ENCODE results near the gene MEGF10.

MEGF10 gene

GRCh38 chr5:127425037-127425436 is 134.4 kb downstream of the MEGF10 start:
- H3K79me2 ChIP-seq (ENCODE audit: insufficient read depth, low read length) = no peaks in the 10 kb centered on the region
- H2AFZ ChIP-seq (ENCODE audit: low read length) = no peak overlapping the region
- TF ChIP-seq CTCF (IDR thresholded peaks at IDR 0.05; ENCODE audit: low read length) = no peak
- TF ChIP-seq EZH2 (IDR thresholded peaks at IDR 0.05; ENCODE audit: borderline replicate concordance, low read length) = no peak
- H3K27me3 ChIP-seq (ENCODE audit: insufficient read depth, low read length) = 0 out of 2 replicates have a peak, but pooled peaks cover 4% of the 10 kb centered on the region
- no peaks in the 10 kb centered on the region for H3K9me3 ChIP-seq (ENCODE audit: low read length)
- no peak overlapping the region for H3K4me2 ChIP-seq (ENCODE audit: low read length)
- H3K4me1 ChIP-seq (ENCODE audit: insufficient read depth, low read length, severe bottlenecking) = no peaks in the 10 kb centered on the region
- no peak overlapping the region for H3K27ac ChIP-seq (ENCODE audit: low read depth, low read length, poor library complexity, severe bottlenecking)
- H3K9ac ChIP-seq (ENCODE audit: low read length) = no peak overlapping the region
- no peaks in the 10 kb centered on the region for H4K20me1 ChIP-seq (ENCODE audit: insufficient read depth, low read length)
- no peaks in the 10 kb centered on the region for H3F3A ChIP-seq (ENCODE audit: insufficient read depth, low read length)
- H3K4me3 ChIP-seq (ENCODE audit: low read depth, low read length, poor library complexity, severe bottlenecking) = no peak overlapping the region
- H3K9me2 ChIP-seq (ENCODE audit: low read depth, low read length) = no peaks in the 10 kb centered on the region
- H3K36me3 ChIP-seq (ENCODE audit: insufficient read depth, low read length) = no peaks in the 10 kb centered on the region

- Histone ChIP-seq H3K36me3 (ENCODE audit: insufficient read depth, low read length) (no peaks in the 10 kb centered on the region), H4K20me1 (ENCODE audit: insufficient read depth, low read length) (no peaks in the 10 kb centered on the region), H2AFZ (ENCODE audit: low read length) (no peak overlapping the region), H3K9me2 (ENCODE audit: low read depth, low read length) (no peaks in the 10 kb centered on the region), H3K79me2 (ENCODE audit: insufficient read depth, low read length) (no peaks in the 10 kb centered on the region), H3K4me3 (ENCODE audit: low read depth, low read length, poor library complexity, severe bottlenecking) (no peak overlapping the region), H3K27me3 (ENCODE audit: insufficient read depth, low read length) (0 out of 2 replicates have a peak, but pooled peaks cover 4% of the 10 kb centered on the region), H3K4me2 (ENCODE audit: low read length) (no peak overlapping the region), H3F3A (ENCODE audit: insufficient read depth, low read length) (no peaks in the 10 kb centered on the region), H3K4me1 (ENCODE audit: insufficient read depth, low read length, severe bottlenecking) (no peaks in the 10 kb centered on the region), H3K9ac (ENCODE audit: low read length) (no peak overlapping the region), H3K27ac (ENCODE audit: low read depth, low read length, poor library complexity, severe bottlenecking) (no peak overlapping the region), H3K9me3 (ENCODE audit: low read length) (no peaks in the 10 kb centered on the region)
- TF ChIP-seq EZH2 (IDR thresholded peaks at IDR 0.05; ENCODE audit: borderline replicate concordance, low read length) = no peak
Observed at GRCh38 chr5:127425868-127426267, 135.3 kb downstream of the MEGF10 start.

GRCh38 chr5:127426661-127427060 is 136.1 kb downstream of the MEGF10 start:
- H4K20me1 ChIP-seq (ENCODE audit: insufficient read depth, low read length) = no peaks in the 10 kb centered on the region
- no peaks in the 10 kb centered on the region for H3K4me1 ChIP-seq (ENCODE audit: insufficient read depth, low read length, severe bottlenecking)
- H3K9me2 ChIP-seq (ENCODE audit: low read depth, low read length) = no peaks in the 10 kb centered on the region
- H3K9ac ChIP-seq (ENCODE audit: low read length) = no peak overlapping the region
- no peak for TF ChIP-seq EZH2 (IDR thresholded peaks at IDR 0.05; ENCODE audit: borderline replicate concordance, low read length)
- TF ChIP-seq CTCF (IDR thresholded peaks at IDR 0.05; ENCODE audit: low read length) = no peak
- H3K79me2 ChIP-seq (ENCODE audit: insufficient read depth, low read length) = no peaks in the 10 kb centered on the region
- no peaks in the 10 kb centered on the region for H3K9me3 ChIP-seq (ENCODE audit: low read length)
- H3K36me3 ChIP-seq (ENCODE audit: insufficient read depth, low read length) = no peaks in the 10 kb centered on the region
- no peak overlapping the region for H3K4me2 ChIP-seq (ENCODE audit: low read length)
- H3K4me3 ChIP-seq (ENCODE audit: low read depth, low read length, poor library complexity, severe bottlenecking) = no peak overlapping the region
- H3K27ac ChIP-seq (ENCODE audit: low read depth, low read length, poor library complexity, severe bottlenecking) = no peak overlapping the region
- H2AFZ ChIP-seq (ENCODE audit: low read length) = no peak overlapping the region
- no peaks in the 10 kb centered on the region for H3F3A ChIP-seq (ENCODE audit: insufficient read depth, low read length)
- 0 out of 2 replicates have a peak, but pooled peaks cover 4% of the 10 kb centered on the region for H3K27me3 ChIP-seq (ENCODE audit: insufficient read depth, low read length)

GRCh38 chr5:127428276-127428675 is 137.7 kb downstream of the MEGF10 start:
- TF ChIP-seq EZH2 (IDR thresholded peaks at IDR 0.05; ENCODE audit: borderline replicate concordance, low read length) (no peak), CTCF (IDR thresholded peaks at IDR 0.05; ENCODE audit: low read length) (no peak)

More at GRCh38 chr5:127428276-127428675, 137.7 kb downstream of the MEGF10 start:
- H3F3A ChIP-seq (ENCODE audit: insufficient read depth, low read length) = no peaks in the 10 kb centered on the region
- no peaks in the 10 kb centered on the region for H3K9me2 ChIP-seq (ENCODE audit: low read depth, low read length)
- no peak overlapping the region for H3K27ac ChIP-seq (ENCODE audit: low read depth, low read length, poor library complexity, severe bottlenecking)
- H3K4me3 ChIP-seq (ENCODE audit: low read depth, low read length, poor library complexity, severe bottlenecking) = no peak overlapping the region
- no peaks in the 10 kb centered on the region for H3K79me2 ChIP-seq (ENCODE audit: insufficient read depth, low read length)
- 0 out of 2 replicates have a peak, but pooled peaks cover 4% of the 10 kb centered on the region for H3K27me3 ChIP-seq (ENCODE audit: insufficient read depth, low read length)
- no peaks in the 10 kb centered on the region for H3K36me3 ChIP-seq (ENCODE audit: insufficient read depth, low read length)
- no peak overlapping the region for H3K9ac ChIP-seq (ENCODE audit: low read length)
- no peak overlapping the region for H3K4me2 ChIP-seq (ENCODE audit: low read length)
- no peaks in the 10 kb centered on the region for H3K4me1 ChIP-seq (ENCODE audit: insufficient read depth, low read length, severe bottlenecking)
- no peaks in the 10 kb centered on the region for H3K9me3 ChIP-seq (ENCODE audit: low read length)
- H4K20me1 ChIP-seq (ENCODE audit: insufficient read depth, low read length) = no peaks in the 10 kb centered on the region
- no peak overlapping the region for H2AFZ ChIP-seq (ENCODE audit: low read length)
